ENCODE data around the gene AHDC1. TPM values are rescaled to one million over a fixed set of nuclear protein-coding genes. Genes with fewer than 3 reads are reported as not detected.
A peak's percentile ranks its signal among the peaks of the same experiment; 100 is the strongest.

The AHDC1 gene
- total RNA-seq, 1 donor from 2014 or later: 7.0 TPM

- Histone ChIP-seq H3K4me3 (no peak overlapping the region), H3K36me3 (no peaks in the 10 kb centered on the region), H3K79me2 (ENCODE audit: low read depth) (peaks cover 43% of the 10 kb centered on the region), H2AFZ (replicated peaks) (no peak overlapping the region), H3F3A (ENCODE audit: low read depth) (no peaks in the 10 kb centered on the region), H3K9ac (no peak overlapping the region), H3K4me2 (no peak overlapping the region), H3K4me1 (no peaks in the 10 kb centered on the region), H3K27me3 (no peaks in the 10 kb centered on the region), H3K9me3 (ENCODE audit: low read depth) (no peaks in the 10 kb centered on the region), H3K27ac (no peak overlapping the region), H4K20me1 (ENCODE audit: low read depth) (peaks cover 50% of the 10 kb centered on the region)
- peak; percentile 34 for DNase-seq (ENCODE audit: low spot score)
- peak overlapping the region; percentile 76 for H3K27ac Mint-ChIP-seq
- TF ChIP-seq EZH2 (IDR thresholded peaks at IDR 0.05) (no peak), CTCF (IDR thresholded peaks at IDR 0.05) (peak; percentile 35)
- H3K36me3 Mint-ChIP-seq: peaks cover 22% of the 10 kb centered on the region
- H3K4me3 Mint-ChIP-seq: no peak overlapping the region
- H3K4me1 Mint-ChIP-seq: peaks cover 22% of the 10 kb centered on the region
- peaks cover 3% of the 10 kb centered on the region for H3K27me3 Mint-ChIP-seq (ENCODE audit: insufficient read depth, low read depth)
- H3K9me3 Mint-ChIP-seq: no peaks in the 10 kb centered on the region
Measured at GRCh38 chr1:27547220-27548116, 56.5 kb downstream of the AHDC1 start.

- Histone ChIP-seq H2AFZ (replicated peaks) (no peak overlapping the region), H3K4me1 (no peaks in the 10 kb centered on the region), H3K4me3 (no peak overlapping the region), H3K36me3 (no peaks in the 10 kb centered on the region), H3K27ac (no peak overlapping the region), H3K4me2 (no peak overlapping the region), H3F3A (ENCODE audit: low read depth) (no peaks in the 10 kb centered on the region), H3K9me3 (ENCODE audit: low read depth) (no peaks in the 10 kb centered on the region), H3K9ac (no peak overlapping the region), H3K27me3 (no peaks in the 10 kb centered on the region), H4K20me1 (ENCODE audit: low read depth) (peaks cover 62% of the 10 kb centered on the region), H3K79me2 (ENCODE audit: low read depth) (peaks cover 51% of the 10 kb centered on the region)
- Mint-ChIP-seq H3K36me3 (peaks cover 19% of the 10 kb centered on the region), H3K27ac (no peak overlapping the region), H3K9me3 (no peaks in the 10 kb centered on the region), H3K4me1 (peaks cover 23% of the 10 kb centered on the region), H3K27me3 (ENCODE audit: insufficient read depth, low read depth) (peaks cover 2% of the 10 kb centered on the region), H3K4me3 (no peak overlapping the region)
- TF ChIP-seq EZH2phosphoT487 (IDR thresholded peaks at IDR 0.05): no peak
- no peak for TF ChIP-seq EZH2 (IDR thresholded peaks at IDR 0.05)
- no peak for TF ChIP-seq CTCF (IDR thresholded peaks at IDR 0.05)
- DNase-seq (ENCODE audit: low spot score): no peak
Measured at GRCh38 chr1:27545876-27546275, 58.1 kb downstream of the AHDC1 start.

- no peak for DNase-seq (ENCODE audit: low spot score)
- Histone ChIP-seq H3K27me3 (no peaks in the 10 kb centered on the region), H3F3A (ENCODE audit: low read depth) (no peaks in the 10 kb centered on the region), H3K36me3 (no peaks in the 10 kb centered on the region), H4K20me1 (ENCODE audit: low read depth) (peaks cover 68% of the 10 kb centered on the region), H2AFZ (replicated peaks) (no peak overlapping the region), H3K9ac (no peak overlapping the region), H3K79me2 (ENCODE audit: low read depth) (peaks cover 51% of the 10 kb centered on the region), H3K4me2 (no peak overlapping the region), H3K4me1 (no peaks in the 10 kb centered on the region), H3K27ac (no peak overlapping the region), H3K9me3 (ENCODE audit: low read depth) (no peaks in the 10 kb centered on the region), H3K4me3 (no peak overlapping the region)
- Mint-ChIP-seq H3K27ac (no peak overlapping the region), H3K27me3 (ENCODE audit: insufficient read depth, low read depth) (peaks cover 2% of the 10 kb centered on the region), H3K36me3 (peaks cover 24% of the 10 kb centered on the region), H3K4me1 (peaks cover 28% of the 10 kb centered on the region), H3K4me3 (no peak overlapping the region), H3K9me3 (no peaks in the 10 kb centered on the region)
- TF ChIP-seq EZH2phosphoT487 (IDR thresholded peaks at IDR 0.05): no peak
- TF ChIP-seq EZH2 (IDR thresholded peaks at IDR 0.05): no peak
- no peak for TF ChIP-seq CTCF (IDR thresholded peaks at IDR 0.05)
Measured at GRCh38 chr1:27545271-27545670, 58.7 kb downstream of the AHDC1 start.

All from neural progenitor cell (in vitro differentiated cells).